Calu3 (cell line): ENCODE data around the gene CXCL17. TPM values are rescaled to one million over a fixed set of nuclear protein-coding genes. Genes with fewer than 3 reads are reported as not detected.

Experiments
- BruUV-seq: library from RNA; stranded (reverse); fragments of 400-500 nt; replicated peaks from 2 replicates; lab custom pipeline; 2021; lab: Mats Ljungman, UMichigan
- CTCF ChIA-PET: fragments of 300-600 bp; sonication (Branson Sonifier 250); formaldehyde crosslinking; loops from one replicate; lab custom pipeline; 2022; ENCODE audit warnings: antibody characterized with exemption; lab: Charles Lee
- DNase-seq: peaks from one replicate; pipeline ENCODE4 v3.0.0; 2022
- H3K27ac Mint-ChIP-seq: one replicate; pipeline ENCODE4 v1.8.0; 2022; ENCODE audit warnings: mixed read lengths; ENCODE audit not compliant: unreplicated experiment
- H3K27me3 Mint-ChIP-seq: one replicate; pipeline ENCODE4 v1.8.0; 2022; ENCODE audit warnings: mixed read lengths; ENCODE audit not compliant: unreplicated experiment
- H3K36me3 Mint-ChIP-seq: one replicate; pipeline ENCODE4 v1.8.0; 2022; ENCODE audit warnings: mild to moderate bottlenecking, moderate library complexity, mixed read lengths; ENCODE audit not compliant: insufficient read depth, unreplicated experiment
- H3K4me1 Mint-ChIP-seq: one replicate; pipeline ENCODE4 v1.8.0; 2022; ENCODE audit warnings: mild to moderate bottlenecking, low read depth, mixed read lengths; ENCODE audit not compliant: unreplicated experiment
- H3K4me3 Mint-ChIP-seq: one replicate; pipeline ENCODE4 v1.8.0; 2022; ENCODE audit warnings: mild to moderate bottlenecking, low read depth, moderate library complexity, mixed read lengths; ENCODE audit not compliant: unreplicated experiment
- H3K9me3 Mint-ChIP-seq: one replicate; pipeline ENCODE4 v1.8.0; 2022; ENCODE audit warnings: low read depth, mixed read lengths; ENCODE audit not compliant: unreplicated experiment
- intact Hi-C: fragments of 100-400 bp; cut with micrococcal nuclease; formaldehyde crosslinking; loops from one replicate; pipeline ENCODE4 v1.10.0; 2022; ENCODE audit not compliant: unreplicated experiment
- total RNA-seq: library from RNA; stranded (reverse); gene quantifications from 2 replicates; pipeline ENCODE4 v1.2.3, GENCODE V29; 2022
- TF ChIP-seq, protein P1 (sequence below): fragments of 200-600 bp; IDR thresholded peaks from one replicate; pipeline ENCODE4 v1.8.0; 2022; ENCODE audit warnings: antibody characterized with exemption; ENCODE audit not compliant: unreplicated experiment

Gene CXCL17
- total RNA-seq, 1 experiment from 2014 or later, result 4.0 TPM

DNA sequence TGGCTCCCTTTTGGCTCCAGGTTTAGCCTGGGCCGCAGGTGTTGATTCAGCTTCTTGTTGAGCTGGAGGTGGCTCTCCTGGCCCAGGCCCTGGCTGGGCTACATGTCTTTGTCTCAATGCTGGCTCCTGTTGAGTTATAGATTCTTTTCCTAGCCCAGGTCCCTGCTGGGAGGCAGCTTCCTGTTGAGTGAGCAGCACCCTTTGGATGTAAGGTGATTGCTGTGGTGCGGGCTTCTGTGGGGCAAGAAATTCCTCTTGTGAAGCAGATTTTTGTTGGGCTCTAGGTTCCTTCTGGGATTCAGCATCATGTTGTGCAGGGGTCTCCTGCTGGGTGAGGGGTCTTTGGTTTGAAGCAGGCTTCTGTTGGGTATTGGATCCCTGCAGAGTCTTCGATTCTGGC lies 16.1 kb downstream of the CXCL17 start:
- Mint-ChIP-seq H3K4me3 (no peak overlapping the region), H3K27me3 (no peaks in the 10 kb centered on the region), H3K4me1 (peaks cover 16% of the 10 kb centered on the region), H3K9me3 (no peaks in the 10 kb centered on the region), H3K36me3 (peaks cover 26% of the 10 kb centered on the region), H3K27ac (no peak overlapping the region)
- no peak for DNase-seq
- no TSS peak for BruUV-seq
- intact Hi-C loops, result no loop called here
- CTCF ChIA-PET, result no interaction called here
- TF ChIP-seq, protein P1, sequence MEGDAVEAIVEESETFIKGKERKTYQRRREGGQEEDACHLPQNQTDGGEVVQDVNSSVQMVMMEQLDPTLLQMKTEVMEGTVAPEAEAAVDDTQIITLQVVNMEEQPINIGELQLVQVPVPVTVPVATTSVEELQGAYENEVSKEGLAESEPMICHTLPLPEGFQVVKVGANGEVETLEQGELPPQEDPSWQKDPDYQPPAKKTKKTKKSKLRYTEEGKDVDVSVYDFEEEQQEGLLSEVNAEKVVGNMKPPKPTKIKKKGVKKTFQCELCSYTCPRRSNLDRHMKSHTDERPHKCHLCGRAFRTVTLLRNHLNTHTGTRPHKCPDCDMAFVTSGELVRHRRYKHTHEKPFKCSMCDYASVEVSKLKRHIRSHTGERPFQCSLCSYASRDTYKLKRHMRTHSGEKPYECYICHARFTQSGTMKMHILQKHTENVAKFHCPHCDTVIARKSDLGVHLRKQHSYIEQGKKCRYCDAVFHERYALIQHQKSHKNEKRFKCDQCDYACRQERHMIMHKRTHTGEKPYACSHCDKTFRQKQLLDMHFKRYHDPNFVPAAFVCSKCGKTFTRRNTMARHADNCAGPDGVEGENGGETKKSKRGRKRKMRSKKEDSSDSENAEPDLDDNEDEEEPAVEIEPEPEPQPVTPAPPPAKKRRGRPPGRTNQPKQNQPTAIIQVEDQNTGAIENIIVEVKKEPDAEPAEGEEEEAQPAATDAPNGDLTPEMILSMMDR, result no peak

DNA sequence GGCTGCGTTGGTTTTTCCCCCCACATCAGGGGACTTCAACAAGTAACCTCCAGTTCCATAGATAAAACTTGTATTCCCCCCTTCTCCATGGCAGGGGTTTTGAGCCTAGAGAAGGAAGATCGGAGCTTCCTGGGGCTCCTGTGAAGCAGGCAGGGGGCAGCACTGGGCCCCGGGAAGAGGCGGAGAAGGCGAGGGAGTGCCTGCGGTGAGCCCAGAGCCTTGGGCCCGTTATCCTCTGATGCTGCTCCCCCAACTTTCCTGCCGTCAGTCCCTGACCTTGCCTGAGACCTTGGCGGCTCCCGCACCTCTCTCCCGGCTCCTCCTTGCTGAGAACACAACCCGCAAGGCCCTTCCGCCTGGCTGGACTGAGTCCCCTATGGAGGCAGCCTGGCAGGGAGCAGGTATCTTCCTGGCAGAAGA lies 18.0 kb downstream of the CXCL17 start:
- Mint-ChIP-seq H3K27ac (no peak overlapping the region), H3K4me1 (peaks cover 36% of the 10 kb centered on the region), H3K36me3 (peaks cover 26% of the 10 kb centered on the region), H3K4me3 (peak overlapping the region; percentile 97), H3K9me3 (no peaks in the 10 kb centered on the region), H3K27me3 (no peaks in the 10 kb centered on the region)
- TF ChIP-seq, protein P1, result no peak
- DNase-seq, result no peak
- intact Hi-C loops, result no loop called here
- CTCF ChIA-PET, result interaction anchor here (2.3 kb wide), 1 partner anchor 15 kb away, joined by 6 read pairs; no protein-coding TSS in a partner anchor
- BruUV-seq, result no TSS peak

DNA sequence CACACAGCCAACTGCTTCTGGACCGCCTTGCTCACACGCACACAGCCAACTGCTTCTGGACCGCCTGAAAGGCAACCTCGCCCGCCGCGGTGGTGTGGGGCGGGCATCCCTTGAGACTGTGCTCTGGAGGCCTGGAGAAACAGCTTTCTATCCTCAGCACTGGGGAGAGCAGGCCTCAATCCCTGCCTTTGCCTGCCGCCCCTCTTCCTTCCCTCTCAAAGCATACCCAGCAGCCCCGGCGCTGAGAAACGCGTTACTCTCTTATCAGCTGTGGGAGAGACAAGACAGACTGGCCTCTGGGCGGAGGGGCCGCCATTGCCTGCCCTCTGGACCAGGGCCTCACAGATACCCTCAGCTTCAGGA lies 18.4 kb downstream of the CXCL17 start:
- H3K4me3 Mint-ChIP-seq, result peak overlapping the region; percentile 97

DNA sequence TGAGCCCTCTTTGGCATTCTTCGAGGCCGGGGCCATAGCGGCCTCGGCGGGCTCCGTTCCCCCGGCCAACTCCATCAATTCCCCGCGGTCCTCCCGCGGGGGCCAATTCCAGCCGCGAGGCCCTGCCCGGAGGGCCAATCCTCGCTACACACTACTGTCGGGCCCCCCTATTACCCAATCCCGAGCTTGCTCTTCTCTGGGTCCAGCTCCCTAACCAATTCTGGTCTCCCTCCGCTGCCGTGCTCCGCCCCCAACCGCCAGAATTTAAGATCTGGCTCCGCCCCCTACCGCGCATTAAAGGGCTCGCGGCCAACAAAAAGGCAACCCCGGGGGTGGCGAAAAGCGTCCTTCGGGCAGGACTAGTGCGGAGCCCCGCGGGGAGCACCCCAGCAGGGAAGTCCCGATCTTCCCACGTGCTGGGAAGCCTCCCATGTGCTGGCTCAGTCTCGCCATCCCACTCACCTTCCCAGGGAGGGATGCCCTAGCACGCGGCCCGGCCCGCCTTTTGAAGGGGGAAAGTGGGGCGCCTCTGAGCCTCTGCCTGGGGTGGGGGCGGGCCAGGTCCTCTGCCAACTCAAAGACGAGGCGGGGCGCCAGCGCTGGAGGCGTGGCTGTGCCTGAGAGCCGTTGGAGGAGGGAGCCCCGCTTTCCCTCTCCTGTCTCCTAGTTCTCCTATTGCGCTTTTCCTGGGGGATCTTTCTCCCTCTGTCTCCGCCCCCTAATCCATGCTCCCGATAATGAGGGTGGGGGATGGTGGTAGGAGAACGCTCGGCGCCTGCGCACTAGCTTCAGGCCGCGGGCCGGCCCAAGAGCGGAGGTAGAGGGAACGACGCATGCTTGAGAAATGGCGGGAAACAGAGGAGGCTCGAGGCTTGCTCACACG lies 19.0 kb downstream of the CXCL17 start:
- Mint-ChIP-seq H3K4me1 (peaks cover 36% of the 10 kb centered on the region), H3K4me3 (peak overlapping the region; percentile 97), H3K9me3 (no peaks in the 10 kb centered on the region), H3K36me3 (peaks cover 26% of the 10 kb centered on the region), H3K27ac (peak overlapping the region; percentile 82), H3K27me3 (no peaks in the 10 kb centered on the region)
- TF ChIP-seq, protein P1, result no peak
- CTCF ChIA-PET, result interaction anchor here (0.5 to 2.3 kb wide), 8 partner anchors 10 to 119 kb away, joined by 3 to 6 read pairs (median 4); no protein-coding TSS in a partner anchor
- intact Hi-C loops, result no loop called here
- no TSS peak for BruUV-seq
- DNase-seq, result peak; percentile 91

More for the DNA sequence above, 18.4 kb downstream of the CXCL17 start:
- peaks cover 36% of the 10 kb centered on the region for H3K4me1 Mint-ChIP-seq
- H3K27ac Mint-ChIP-seq, result no peak overlapping the region
- intact Hi-C loops, result no loop called here
- no peaks in the 10 kb centered on the region for H3K9me3 Mint-ChIP-seq
- no peak for DNase-seq
- TF ChIP-seq, protein P1, result no peak
- H3K36me3 Mint-ChIP-seq, result peaks cover 26% of the 10 kb centered on the region
- H3K27me3 Mint-ChIP-seq, result no peaks in the 10 kb centered on the region
- CTCF ChIA-PET, result interaction anchor here (2.3 kb wide), 1 partner anchor 15 kb away, joined by 6 read pairs; no protein-coding TSS in a partner anchor
- no TSS peak for BruUV-seq
